Endodermal cell (in vitro differentiated cells): Measurements from ENCODE around the gene HORMAD2. TPM values are rescaled to one million over a fixed set of nuclear protein-coding genes. Genes with fewer than 3 reads are reported as not detected.

Source experiments
- DNase-seq: peaks from one replicate; pipeline ENCODE4 v3.0.0-alpha.2; 2017
- H3K27ac ChIP-seq: 2 replicates; pipeline ENCODE4 v1.5.1; 2013; ENCODE audit warnings: mild to moderate bottlenecking, low read depth, low read length, moderate library complexity
- H3K27me3 ChIP-seq: 2 replicates; pipeline ENCODE4 v1.6.1; 2013; ENCODE audit warnings: mild to moderate bottlenecking, low read length, moderate library complexity; ENCODE audit not compliant: insufficient read depth, control insufficient read depth, poor library complexity, severe bottlenecking
- H3K36me3 ChIP-seq: 2 replicates; pipeline ENCODE4 v1.7.0; 2013; ENCODE audit warnings: mild to moderate bottlenecking, low read length, moderate library complexity; ENCODE audit not compliant: control insufficient read depth, insufficient read depth
- H3K4me1 ChIP-seq: one replicate; pipeline ENCODE4 v1.7.0; 2013; ENCODE audit warnings: low read length; ENCODE audit not compliant: control insufficient read depth, insufficient read depth
- H3K4me3 ChIP-seq: 2 replicates; pipeline ENCODE4 v1.5.1; 2013; ENCODE audit warnings: mild to moderate bottlenecking, low read length, moderate library complexity
- H3K9ac ChIP-seq: 2 replicates; pipeline ENCODE4 v1.6.1; 2013; ENCODE audit warnings: mild to moderate bottlenecking, low read length, moderate library complexity; ENCODE audit not compliant: poor library complexity, severe bottlenecking; ENCODE audit errors: extremely low read depth
- H3K9me3 ChIP-seq: 2 replicates; pipeline ENCODE4 v1.6.1; 2013; ENCODE audit warnings: mild to moderate bottlenecking, low read length, moderate library complexity; ENCODE audit not compliant: control insufficient read depth
- H3K27ac Mint-ChIP-seq: 2 replicates; pipeline ENCODE4 v1.8.0; 2020; ENCODE audit warnings: mixed read lengths
- H3K27me3 Mint-ChIP-seq: 2 replicates; pipeline ENCODE4 v1.8.0; 2021; ENCODE audit warnings: mild to moderate bottlenecking, mixed read lengths; ENCODE audit not compliant: insufficient read depth
- H3K36me3 Mint-ChIP-seq: 2 replicates; pipeline ENCODE4 v1.8.0; 2020; ENCODE audit warnings: low read depth, mixed read lengths
- H3K4me1 Mint-ChIP-seq: 2 replicates; pipeline ENCODE4 v1.8.0; 2020; ENCODE audit warnings: mixed read lengths
- H3K4me3 Mint-ChIP-seq: 2 replicates; pipeline ENCODE4 v1.8.0; 2020; ENCODE audit warnings: mild to moderate bottlenecking, moderate library complexity, mixed read lengths
- H3K9me3 Mint-ChIP-seq: 2 replicates; pipeline ENCODE4 v1.8.0; 2020; ENCODE audit warnings: mild to moderate bottlenecking, mixed read lengths
- WGBS, 2 experiments: methylation state at CpG; one replicate each; pipeline versions ENCODE4 v1.1.5 to v1.1.7; 2013; ENCODE audit warnings: missing lambda C conversion rate in 2 of 2, mixed read lengths in 1 of 2; ENCODE audit not compliant: insufficient coverage in 1 of 2, insufficient read length in 1 of 2; 5-methylcytosine and 5-hydroxymethylcytosine counted together
- total RNA-seq, 2 donors: library from RNA; stranded (reverse); fragmentation: NEBNext Ultra II Directional in 1 of 2; extraction: Animal tissue kit (Norgen Biotek cat#: 25700) in 1 of 2; gene quantifications; 2 replicates in 1 of 2; 3 replicates in 1 of 2; pipeline ENCODE4 v1.2.1, GENCODE V29; 2021
- TF ChIP-seq, protein P1 (sequence below): fragments of 200-600 bp; sonication (generic); conservative IDR thresholded peaks from 2 replicates; pipeline ENCODE4 v1.5.0; 2021; ENCODE audit warnings: antibody characterized with exemption, mild to moderate bottlenecking

The HORMAD2 gene
- total RNA-seq, 2 donors from 2014 or later, result 0.55 TPM; not detected in 1

GRCh38 chr22:30202531-30203006, 122.3 kb downstream of the HORMAD2 start:
- H3K9me3 Mint-ChIP-seq, result peaks cover 2% of the 10 kb centered on the region
- H3K9me3 ChIP-seq, result no peaks in the 10 kb centered on the region
- H3K4me3 Mint-ChIP-seq, result no peak overlapping the region
- TF ChIP-seq, protein P1, sequence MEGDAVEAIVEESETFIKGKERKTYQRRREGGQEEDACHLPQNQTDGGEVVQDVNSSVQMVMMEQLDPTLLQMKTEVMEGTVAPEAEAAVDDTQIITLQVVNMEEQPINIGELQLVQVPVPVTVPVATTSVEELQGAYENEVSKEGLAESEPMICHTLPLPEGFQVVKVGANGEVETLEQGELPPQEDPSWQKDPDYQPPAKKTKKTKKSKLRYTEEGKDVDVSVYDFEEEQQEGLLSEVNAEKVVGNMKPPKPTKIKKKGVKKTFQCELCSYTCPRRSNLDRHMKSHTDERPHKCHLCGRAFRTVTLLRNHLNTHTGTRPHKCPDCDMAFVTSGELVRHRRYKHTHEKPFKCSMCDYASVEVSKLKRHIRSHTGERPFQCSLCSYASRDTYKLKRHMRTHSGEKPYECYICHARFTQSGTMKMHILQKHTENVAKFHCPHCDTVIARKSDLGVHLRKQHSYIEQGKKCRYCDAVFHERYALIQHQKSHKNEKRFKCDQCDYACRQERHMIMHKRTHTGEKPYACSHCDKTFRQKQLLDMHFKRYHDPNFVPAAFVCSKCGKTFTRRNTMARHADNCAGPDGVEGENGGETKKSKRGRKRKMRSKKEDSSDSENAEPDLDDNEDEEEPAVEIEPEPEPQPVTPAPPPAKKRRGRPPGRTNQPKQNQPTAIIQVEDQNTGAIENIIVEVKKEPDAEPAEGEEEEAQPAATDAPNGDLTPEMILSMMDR, result no peak
- DNase-seq, result no peak
- H3K27ac ChIP-seq, result no peak overlapping the region
- no peaks in the 10 kb centered on the region for H3K36me3 Mint-ChIP-seq
- 81 to 82% methylated on average over 7 to 9 of the region's 9 CpGs for WGBS, 2 experiments
- peak overlapping the region; percentile 94 for H3K27ac Mint-ChIP-seq
- no peak overlapping the region for H3K4me3 ChIP-seq
- no peaks in the 10 kb centered on the region for H3K4me1 ChIP-seq
- H3K9ac ChIP-seq, result no peak overlapping the region
- no peaks in the 10 kb centered on the region for H3K27me3 ChIP-seq
- H3K27me3 Mint-ChIP-seq, result peaks cover 7% of the 10 kb centered on the region
- H3K4me1 Mint-ChIP-seq, result peaks cover 11% of the 10 kb centered on the region
- H3K36me3 ChIP-seq, result no peaks in the 10 kb centered on the region

DNA sequence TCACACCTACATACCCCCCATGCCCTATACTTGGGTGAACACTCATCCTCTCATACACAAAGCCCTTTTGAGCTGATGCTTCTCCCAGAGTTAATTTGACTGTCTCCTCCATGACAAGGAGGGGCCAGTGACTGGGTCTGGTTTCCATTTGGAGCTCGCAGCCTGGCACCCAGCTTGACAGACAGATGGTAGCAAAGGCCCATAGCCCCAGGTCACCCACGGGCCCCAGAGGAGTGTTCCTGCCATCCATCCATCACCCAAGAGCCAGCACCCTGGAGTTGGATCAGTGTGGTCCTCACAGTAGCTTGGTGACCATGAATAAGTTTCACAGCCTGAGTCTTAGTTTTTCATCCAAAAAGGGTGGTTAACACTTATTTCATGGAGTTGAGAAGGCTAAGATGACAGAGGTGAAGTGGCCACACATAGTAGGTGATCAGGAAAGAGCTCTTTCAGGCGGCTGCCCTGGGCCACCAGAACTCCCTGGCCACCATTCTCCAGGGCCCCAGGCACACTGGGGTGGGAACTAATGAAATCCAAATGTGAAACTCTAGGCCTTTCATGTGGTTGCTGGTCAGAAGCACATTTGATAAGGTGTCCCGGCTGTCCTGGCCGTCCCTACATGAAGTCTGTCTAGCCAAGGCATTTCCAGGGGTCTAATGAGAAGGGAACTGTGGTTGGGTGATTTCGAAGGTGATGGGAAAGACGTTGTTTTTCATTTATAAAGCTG, 123.9 kb downstream of the HORMAD2 start:
- Mint-ChIP-seq H3K4me3 (no peak overlapping the region), H3K36me3 (no peaks in the 10 kb centered on the region), H3K9me3 (peaks cover 2% of the 10 kb centered on the region), H3K27me3 (peaks cover 12% of the 10 kb centered on the region), H3K4me1 (peaks cover 14% of the 10 kb centered on the region), H3K27ac (no peak overlapping the region)
- TF ChIP-seq, protein P1, result no peak
- no peak overlapping the region for H3K9ac ChIP-seq
- H3K27ac ChIP-seq, result no peak overlapping the region
- no peak overlapping the region for H3K4me3 ChIP-seq
- H3K4me1 ChIP-seq, result no peaks in the 10 kb centered on the region
- WGBS, 2 experiments, result 89 to 97% methylated on average over 5 to 7 of the region's 7 CpGs
- H3K27me3 ChIP-seq, result no peaks in the 10 kb centered on the region
- DNase-seq, result no peak
- no peaks in the 10 kb centered on the region for H3K9me3 ChIP-seq
- no peaks in the 10 kb centered on the region for H3K36me3 ChIP-seq

- WGBS, 2 experiments, result 91 to 100% methylated on average over 3 to 10 of the region's 10 CpGs
- no peaks in the 10 kb centered on the region for H3K27me3 ChIP-seq
- Mint-ChIP-seq H3K4me3 (no peak overlapping the region), H3K9me3 (peaks cover 2% of the 10 kb centered on the region), H3K4me1 (peaks cover 14% of the 10 kb centered on the region), H3K27ac (no peak overlapping the region), H3K27me3 (peaks cover 14% of the 10 kb centered on the region), H3K36me3 (no peaks in the 10 kb centered on the region)
- no peak overlapping the region for H3K9ac ChIP-seq
- TF ChIP-seq, protein P1, result no peak
- DNase-seq, result no peak
- H3K9me3 ChIP-seq, result no peaks in the 10 kb centered on the region
- no peaks in the 10 kb centered on the region for H3K4me1 ChIP-seq
- no peaks in the 10 kb centered on the region for H3K36me3 ChIP-seq
- no peak overlapping the region for H3K27ac ChIP-seq
- no peak overlapping the region for H3K4me3 ChIP-seq
Measured at GRCh38 chr22:30204742-30205111, 124.5 kb downstream of the HORMAD2 start.
